ENCODE data around the gene PAX7.

Gene PAX7

DNA sequence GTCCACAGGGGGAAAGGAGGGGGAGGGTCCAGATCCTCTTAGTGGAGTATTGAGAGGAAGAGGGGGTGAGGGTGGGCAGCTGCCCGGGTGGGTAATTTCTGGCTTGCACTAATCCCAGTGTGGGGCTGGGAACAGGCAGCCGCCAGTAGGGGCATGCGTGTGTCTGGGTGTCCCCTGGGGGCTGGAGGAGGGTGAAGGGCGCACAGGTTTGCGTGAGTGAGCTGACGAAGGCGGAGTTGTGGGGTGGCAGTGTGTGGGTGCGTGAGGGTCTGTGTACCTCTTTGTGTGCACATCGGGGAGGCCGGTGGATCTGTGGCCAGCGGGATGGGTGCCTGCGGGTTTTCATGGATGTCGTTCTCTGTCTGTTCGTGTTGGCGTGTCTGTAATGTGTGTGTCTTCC lies 97.3 kb downstream of the PAX7 start:
- Mint-ChIP-seq H3K27ac (no peak overlapping the region), H3K9me3 (no peaks in the 10 kb centered on the region), H3K36me3 (ENCODE audit: low read depth) (no peaks in the 10 kb centered on the region), H3K4me1 (ENCODE audit: low read depth) (no peaks in the 10 kb centered on the region), H3K4me3 (no peak overlapping the region), H3K27me3 (peaks cover 76% of the 10 kb centered on the region)
- DNase-seq, result no peak

DNA sequence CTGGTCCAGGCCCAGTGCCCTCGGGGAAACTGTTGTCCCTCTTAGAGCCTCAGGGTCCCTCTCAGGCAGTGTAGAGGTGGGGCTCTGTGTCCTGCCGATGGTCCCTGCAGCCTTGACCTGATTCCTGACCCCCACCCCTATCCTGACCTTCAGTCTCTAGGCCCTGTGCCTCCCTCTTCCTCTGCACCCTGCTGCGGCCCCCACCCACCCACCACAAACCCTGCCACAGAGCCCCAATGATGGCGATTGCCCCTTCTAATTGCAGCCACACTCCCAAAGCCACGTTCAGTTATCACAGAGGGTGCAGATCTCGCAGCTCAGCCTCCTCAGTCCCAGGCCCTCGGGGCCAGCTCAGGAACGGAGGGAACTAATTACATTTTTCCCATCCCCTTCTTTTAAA lies 99.7 kb downstream of the PAX7 start:
- Mint-ChIP-seq H3K27ac (no peak overlapping the region), H3K4me1 (ENCODE audit: low read depth) (no peaks in the 10 kb centered on the region), H3K9me3 (no peaks in the 10 kb centered on the region), H3K27me3 (peaks cover 70% of the 10 kb centered on the region), H3K36me3 (ENCODE audit: low read depth) (no peaks in the 10 kb centered on the region), H3K4me3 (no peak overlapping the region)
- DNase-seq, result no peak

- peaks cover 69% of the 10 kb centered on the region for H3K27me3 Mint-ChIP-seq
- H3K9me3 Mint-ChIP-seq, result no peaks in the 10 kb centered on the region
- no peak for DNase-seq
- H3K4me3 Mint-ChIP-seq, result no peak overlapping the region
- H3K27ac Mint-ChIP-seq, result no peak overlapping the region
- no peaks in the 10 kb centered on the region for H3K36me3 Mint-ChIP-seq (ENCODE audit: low read depth)
- no peaks in the 10 kb centered on the region for H3K4me1 Mint-ChIP-seq (ENCODE audit: low read depth)
These were observed 100.5 kb downstream of the PAX7 start for GRCh38 chr1:18731148-18731547.

DNA sequence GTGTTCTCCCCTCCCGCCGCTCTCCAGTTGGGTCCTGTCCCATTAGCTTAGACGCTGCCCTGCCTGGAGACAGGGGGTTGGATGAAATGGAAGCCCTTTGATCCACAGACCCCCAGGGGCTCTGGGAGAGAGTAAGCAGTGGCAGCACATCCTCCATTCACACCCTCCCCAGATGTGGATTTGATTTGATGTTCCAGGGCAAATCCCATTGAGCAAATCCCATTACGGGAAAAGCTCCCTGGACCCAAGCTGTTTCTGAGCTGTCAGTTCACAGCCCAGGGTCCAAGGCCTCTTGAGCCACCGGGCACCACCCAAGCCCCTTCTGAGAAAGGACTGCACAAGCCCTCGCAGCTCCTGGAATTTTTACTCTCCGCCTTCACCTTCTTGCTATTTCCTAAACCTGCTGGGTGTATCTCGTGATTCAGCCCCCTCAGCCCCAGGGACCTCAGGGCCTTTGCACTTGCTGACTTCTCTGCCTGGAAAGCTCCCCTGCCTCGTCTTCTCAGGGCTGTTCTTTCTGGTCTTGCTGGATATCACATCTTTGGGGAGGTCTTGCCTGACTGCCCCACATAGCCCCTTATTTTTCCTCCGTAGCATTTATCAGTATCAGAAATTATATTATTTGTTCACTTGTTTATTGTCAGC lies 101.1 kb downstream of the PAX7 start:
- H3K4me1 Mint-ChIP-seq (ENCODE audit: low read depth), result no peaks in the 10 kb centered on the region
- H3K36me3 Mint-ChIP-seq (ENCODE audit: low read depth), result no peaks in the 10 kb centered on the region
- H3K27me3 Mint-ChIP-seq, result peaks cover 63% of the 10 kb centered on the region
- no peak overlapping the region for H3K27ac Mint-ChIP-seq
- H3K4me3 Mint-ChIP-seq, result no peak overlapping the region
- no peak for DNase-seq
- H3K9me3 Mint-ChIP-seq, result no peaks in the 10 kb centered on the region

GRCh38 chr1:18732686-18733085 lies 102.0 kb downstream of the PAX7 start:
- Mint-ChIP-seq H3K27me3 (peaks cover 56% of the 10 kb centered on the region), H3K27ac (no peak overlapping the region), H3K4me3 (no peak overlapping the region), H3K9me3 (no peaks in the 10 kb centered on the region), H3K4me1 (ENCODE audit: low read depth) (no peaks in the 10 kb centered on the region), H3K36me3 (ENCODE audit: low read depth) (no peaks in the 10 kb centered on the region)
- no peak for DNase-seq

- no peak overlapping the region for H3K4me3 Mint-ChIP-seq
- H3K9me3 Mint-ChIP-seq, result no peaks in the 10 kb centered on the region
- DNase-seq, result no peak
- no peaks in the 10 kb centered on the region for H3K36me3 Mint-ChIP-seq (ENCODE audit: low read depth)
- no peaks in the 10 kb centered on the region for H3K4me1 Mint-ChIP-seq (ENCODE audit: low read depth)
- no peak overlapping the region for H3K27ac Mint-ChIP-seq
- H3K27me3 Mint-ChIP-seq, result peaks cover 51% of the 10 kb centered on the region
These were observed 103.4 kb downstream of the PAX7 start for GRCh38 chr1:18734001-18734400.

DNA sequence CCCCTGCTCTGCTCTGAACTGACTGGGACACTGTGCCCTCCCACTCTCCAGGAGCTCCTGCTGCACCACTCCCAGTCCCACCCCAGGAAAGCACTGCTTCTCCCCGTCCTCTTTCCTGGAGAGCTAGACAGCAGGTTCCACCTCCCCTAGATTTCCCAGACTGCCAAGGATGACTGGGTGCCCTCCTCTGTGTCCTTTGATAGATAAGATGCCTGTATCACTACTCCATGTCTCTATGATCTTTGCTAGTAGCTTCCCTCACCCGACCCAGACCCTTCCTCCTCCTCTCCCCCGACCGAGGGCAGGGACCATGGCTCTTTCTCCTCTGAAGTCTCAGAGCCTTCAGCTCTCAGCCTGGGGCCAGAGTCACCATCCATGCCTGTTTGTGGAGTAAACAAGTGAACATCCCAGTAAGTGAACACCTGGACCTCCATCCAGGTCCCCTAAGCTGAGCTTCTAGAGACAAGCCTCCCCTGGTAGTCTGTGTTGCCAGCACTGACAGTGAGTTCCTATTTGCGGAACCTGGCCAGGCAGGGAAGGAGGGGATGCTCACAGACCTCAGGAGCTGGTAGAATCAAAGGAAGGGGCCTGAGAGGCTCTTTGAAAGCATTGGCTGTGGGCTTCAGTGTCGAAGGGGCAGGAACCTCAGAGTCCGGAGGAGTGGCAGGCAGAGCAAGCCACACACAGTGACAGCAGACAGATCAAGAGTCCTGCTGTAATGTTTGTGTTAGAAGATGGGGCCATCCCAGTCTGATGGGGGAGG lies 104.0 kb downstream of the PAX7 start:
- Mint-ChIP-seq H3K9me3 (no peaks in the 10 kb centered on the region), H3K4me1 (ENCODE audit: low read depth) (no peaks in the 10 kb centered on the region), H3K27ac (no peak overlapping the region), H3K4me3 (no peak overlapping the region), H3K27me3 (peaks cover 46% of the 10 kb centered on the region), H3K36me3 (ENCODE audit: low read depth) (no peaks in the 10 kb centered on the region)
- DNase-seq, result no peak

DNA sequence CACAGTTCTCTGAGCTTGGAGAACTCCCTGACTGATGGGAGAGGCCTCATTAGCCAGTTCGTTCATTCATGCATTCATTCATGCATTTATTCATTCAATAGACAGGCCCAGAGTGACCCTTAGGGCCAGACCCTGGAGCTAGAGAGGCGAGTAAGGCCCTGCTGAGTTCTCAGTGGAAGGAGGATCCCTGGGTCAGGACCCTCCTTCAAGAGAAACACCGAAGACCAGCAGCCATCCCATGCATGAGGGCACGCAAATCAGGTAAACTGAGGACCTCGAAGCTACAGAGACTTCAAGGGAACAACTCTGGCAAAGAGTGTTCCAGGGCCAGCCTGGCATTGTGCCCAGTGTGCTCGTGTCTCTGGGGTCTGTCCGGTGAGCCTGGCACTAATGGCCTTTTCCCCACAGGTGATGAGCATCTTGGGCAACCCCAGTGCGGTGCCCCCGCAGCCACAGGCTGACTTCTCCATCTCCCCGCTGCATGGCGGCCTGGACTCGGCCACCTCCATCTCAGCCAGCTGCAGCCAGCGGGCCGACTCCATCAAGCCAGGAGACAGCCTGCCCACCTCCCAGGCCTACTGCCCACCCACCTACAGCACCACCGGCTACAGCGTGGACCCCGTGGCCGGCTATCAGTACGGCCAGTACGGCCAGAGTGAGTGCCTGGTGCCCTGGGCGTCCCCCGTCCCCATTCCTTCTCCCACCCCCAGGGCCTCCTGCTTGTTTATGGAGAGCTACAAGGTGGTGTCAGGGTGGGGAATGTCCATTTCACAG lies 104.8 kb downstream of the PAX7 start:
- H3K27me3 Mint-ChIP-seq, result peaks cover 48% of the 10 kb centered on the region

GRCh38 chr1:18736958-18737357 lies 106.3 kb downstream of the PAX7 start:
- Mint-ChIP-seq H3K36me3 (ENCODE audit: low read depth) (no peaks in the 10 kb centered on the region), H3K9me3 (no peaks in the 10 kb centered on the region), H3K4me1 (ENCODE audit: low read depth) (no peaks in the 10 kb centered on the region), H3K27me3 (peaks cover 52% of the 10 kb centered on the region), H3K27ac (no peak overlapping the region), H3K4me3 (no peak overlapping the region)
- no peak for DNase-seq

More for the DNA sequence above, 104.8 kb downstream of the PAX7 start:
- Mint-ChIP-seq H3K4me1 (ENCODE audit: low read depth) (no peaks in the 10 kb centered on the region), H3K27ac (no peak overlapping the region), H3K9me3 (no peaks in the 10 kb centered on the region), H3K36me3 (ENCODE audit: low read depth) (no peaks in the 10 kb centered on the region), H3K4me3 (no peak overlapping the region)
- no peak for DNase-seq

- Mint-ChIP-seq H3K9me3 (no peaks in the 10 kb centered on the region), H3K27me3 (peaks cover 41% of the 10 kb centered on the region), H3K4me1 (ENCODE audit: low read depth) (no peaks in the 10 kb centered on the region), H3K27ac (no peak overlapping the region), H3K36me3 (ENCODE audit: low read depth) (no peaks in the 10 kb centered on the region), H3K4me3 (no peak overlapping the region)
- no peak for DNase-seq
These were observed 107.5 kb downstream of the PAX7 start for GRCh38 chr1:18738126-18738525.

DNA sequence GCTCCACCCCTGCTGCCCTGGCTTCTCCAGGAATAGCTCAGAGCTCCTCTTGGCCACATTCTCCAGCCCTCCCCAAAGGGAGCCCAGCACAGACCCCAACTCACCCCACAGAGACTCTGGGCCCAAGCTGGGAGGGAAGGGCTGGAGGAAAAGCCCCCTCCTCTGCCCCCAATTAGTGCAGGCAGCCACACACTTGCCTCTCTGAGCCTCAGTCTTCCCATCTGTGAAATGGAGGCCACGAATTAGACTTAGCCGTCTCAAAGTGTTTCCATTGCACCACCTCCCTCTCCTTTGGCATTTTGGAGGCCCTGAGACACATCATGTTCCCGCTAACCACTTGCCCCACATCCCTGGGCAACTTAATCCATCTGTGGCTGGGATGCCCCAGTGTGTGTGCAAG lies 108.0 kb downstream of the PAX7 start:
- no peak overlapping the region for H3K4me3 Mint-ChIP-seq
- no peak for DNase-seq
- no peaks in the 10 kb centered on the region for H3K36me3 Mint-ChIP-seq (ENCODE audit: low read depth)
- no peak overlapping the region for H3K27ac Mint-ChIP-seq
- no peaks in the 10 kb centered on the region for H3K9me3 Mint-ChIP-seq
- peaks cover 39% of the 10 kb centered on the region for H3K27me3 Mint-ChIP-seq
- H3K4me1 Mint-ChIP-seq (ENCODE audit: low read depth), result no peaks in the 10 kb centered on the region

DNA sequence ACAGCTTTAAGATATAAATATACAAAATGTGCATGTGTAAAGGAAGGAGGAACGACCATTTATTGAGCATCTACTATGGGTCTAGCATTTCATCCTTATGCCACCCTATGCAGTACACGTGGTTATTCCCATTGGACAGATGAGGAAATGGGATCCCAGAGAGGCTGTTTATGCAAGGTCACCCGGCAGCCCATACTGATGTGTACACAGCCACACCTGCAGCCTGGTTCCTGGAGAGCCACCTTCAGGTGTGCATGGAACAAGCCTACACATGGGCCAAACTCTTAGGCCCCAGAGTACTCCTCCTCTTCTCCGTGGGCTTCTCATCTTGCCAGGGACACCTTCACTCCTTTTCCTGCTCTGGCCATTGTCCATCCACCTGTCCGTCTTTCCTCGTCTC lies 108.8 kb downstream of the PAX7 start:
- H3K36me3 Mint-ChIP-seq (ENCODE audit: low read depth), result no peaks in the 10 kb centered on the region
- no peak for DNase-seq
- H3K27me3 Mint-ChIP-seq, result peaks cover 42% of the 10 kb centered on the region
- H3K9me3 Mint-ChIP-seq, result no peaks in the 10 kb centered on the region
- H3K4me3 Mint-ChIP-seq, result no peak overlapping the region
- H3K27ac Mint-ChIP-seq, result no peak overlapping the region
- H3K4me1 Mint-ChIP-seq (ENCODE audit: low read depth), result no peaks in the 10 kb centered on the region

- H3K27me3 Mint-ChIP-seq, result peaks cover 38% of the 10 kb centered on the region
- H3K36me3 Mint-ChIP-seq (ENCODE audit: low read depth), result no peaks in the 10 kb centered on the region
- DNase-seq, result no peak
- H3K9me3 Mint-ChIP-seq, result no peaks in the 10 kb centered on the region
- H3K27ac Mint-ChIP-seq, result no peak overlapping the region
- no peaks in the 10 kb centered on the region for H3K4me1 Mint-ChIP-seq (ENCODE audit: low read depth)
- no peak overlapping the region for H3K4me3 Mint-ChIP-seq
These were observed 109.3 kb downstream of the PAX7 start for GRCh38 chr1:18739897-18740296.

GRCh38 chr1:18740617-18741016 lies 110.0 kb downstream of the PAX7 start:
- Mint-ChIP-seq H3K4me3 (no peak overlapping the region), H3K36me3 (ENCODE audit: low read depth) (no peaks in the 10 kb centered on the region), H3K27ac (no peak overlapping the region), H3K27me3 (peaks cover 32% of the 10 kb centered on the region), H3K9me3 (no peaks in the 10 kb centered on the region), H3K4me1 (ENCODE audit: low read depth) (no peaks in the 10 kb centered on the region)
- no peak for DNase-seq

- H3K36me3 Mint-ChIP-seq (ENCODE audit: low read depth), result no peaks in the 10 kb centered on the region
- H3K4me3 Mint-ChIP-seq, result no peak overlapping the region
- no peaks in the 10 kb centered on the region for H3K4me1 Mint-ChIP-seq (ENCODE audit: low read depth)
- no peaks in the 10 kb centered on the region for H3K9me3 Mint-ChIP-seq
- DNase-seq, result no peak
- peaks cover 42% of the 10 kb centered on the region for H3K27me3 Mint-ChIP-seq
- H3K27ac Mint-ChIP-seq, result no peak overlapping the region
These were observed 112.6 kb downstream of the PAX7 start for GRCh38 chr1:18743233-18743632.

All from activated T-cell treated with anti-CD3 and anti-CD28 coated beads, Interleukin-2, amount 50 U/mL, for 24 hours (primary cell).